HepG2 (cell line): ENCODE results near the gene C21orf58. TPM values are rescaled to one million over a fixed set of nuclear protein-coding genes. Genes with fewer than 3 reads are reported as not detected.

Source experiments
- MTA1 ChIP-seq: sonication (generic); formaldehyde crosslinking; IDR thresholded peaks from 2 replicates; pipeline ENCODE4 v1.4.0; 2020; ENCODE audit warnings: missing genetic modification reagents, mild to moderate bottlenecking, borderline replicate concordance
- NKX3-1 ChIP-seq: sonication (generic); formaldehyde crosslinking; IDR thresholded peaks from 2 replicates; pipeline ENCODE4 v1.5.0; 2020; ENCODE audit warnings: missing genetic modification reagents
- PAX8 ChIP-seq: sonication (generic); formaldehyde crosslinking; IDR thresholded peaks from 2 replicates; pipeline ENCODE4 v1.8.0; 2022; ENCODE audit warnings: mild to moderate bottlenecking, missing genetic modification reagents, borderline replicate concordance
- ZNF552 ChIP-seq: sonication (generic); formaldehyde crosslinking; IDR thresholded peaks from 2 replicates; pipeline ENCODE4 v1.9.0; 2022; ENCODE audit warnings: missing genetic modification reagents, mild to moderate bottlenecking, borderline replicate concordance
- ZNF703 ChIP-seq: sonication (generic); formaldehyde crosslinking; IDR thresholded peaks from 2 replicates; pipeline ENCODE4 v1.5.1; 2020; ENCODE audit warnings: missing genetic modification reagents, mild to moderate bottlenecking, moderate library complexity, borderline replicate concordance
- ZNF772 ChIP-seq: sonication (generic); formaldehyde crosslinking; IDR thresholded peaks from 2 replicates; pipeline ENCODE4 v1.5.0; 2020; ENCODE audit warnings: mild to moderate bottlenecking, missing genetic modification reagents
- polyA plus RNA-seq, 8 experiments: library from polyadenylated mRNA; depleted of rRNA in 3 of 8; stranded (reverse) in 7 of 8; unstranded in 1 of 8; fragments of >200 nt; fragmentation: Illumina TruSeq in 4 of 8; extraction: Trizol in 4 of 8; gene quantifications; 2 replicates each; pipeline versions ENCODE4 v1.2.1 to v1.2.3, GENCODE V29; 2011 to 2016; ENCODE audit warnings: low read depth in 4 of 8, missing spikeins in 1 of 8, mixed read lengths in 1 of 8; ENCODE audit not compliant: insufficient read depth in 1 of 8
- total RNA-seq, 5 experiments: library from RNA; depleted of rRNA; stranded (reverse); fragments of >200 nt; fragmentation: Illumina TruSeq; extraction: Trizol; gene quantifications; 2 replicates each; pipeline ENCODE4 v1.2.3, GENCODE V29; 2016; ENCODE audit warnings: low read depth in 1 of 5
- TF ChIP-seq, protein P1 (sequence below): sonication (generic); formaldehyde crosslinking; IDR thresholded peaks from 2 replicates; pipeline ENCODE4 v1.4.0; 2020; ENCODE audit warnings: missing genetic modification reagents, borderline replicate concordance
- TF ChIP-seq, protein P2 (sequence below): sonication (generic); formaldehyde crosslinking; IDR thresholded peaks from 2 replicates; pipeline ENCODE4 v1.4.0; 2020; ENCODE audit warnings: missing genetic modification reagents
- TF ChIP-seq, protein P3 (sequence below): sonication (generic); formaldehyde crosslinking; IDR thresholded peaks from 2 replicates; pipeline ENCODE4 v1.8.0; 2022; ENCODE audit warnings: mild to moderate bottlenecking, missing genetic modification reagents; ENCODE audit not compliant: insufficient replicate concordance
- TF ChIP-seq, protein P4 (sequence below): sonication (generic); formaldehyde crosslinking; IDR thresholded peaks from 2 replicates; pipeline ENCODE4 v1.8.0; 2023; ENCODE audit warnings: mild to moderate bottlenecking, missing genetic modification reagents
- TF ChIP-seq, protein P5 (sequence below): sonication (generic); formaldehyde crosslinking; IDR thresholded peaks from 2 replicates; pipeline ENCODE4 v1.4.0; 2020; ENCODE audit warnings: missing genetic modification reagents
- TF ChIP-seq, protein P6 (sequence below): sonication (generic); formaldehyde crosslinking; IDR thresholded peaks from 2 replicates; pipeline ENCODE4 v1.8.1; 2022; ENCODE audit warnings: mild to moderate bottlenecking, missing genetic modification reagents

C21orf58 gene
- total and polyA plus RNA-seq, 2 of the 13 experiments (the other 11 are each of a cell fraction or from before 2014, with no cell fraction given) = 3.5 to 6.8 TPM

DNA sequence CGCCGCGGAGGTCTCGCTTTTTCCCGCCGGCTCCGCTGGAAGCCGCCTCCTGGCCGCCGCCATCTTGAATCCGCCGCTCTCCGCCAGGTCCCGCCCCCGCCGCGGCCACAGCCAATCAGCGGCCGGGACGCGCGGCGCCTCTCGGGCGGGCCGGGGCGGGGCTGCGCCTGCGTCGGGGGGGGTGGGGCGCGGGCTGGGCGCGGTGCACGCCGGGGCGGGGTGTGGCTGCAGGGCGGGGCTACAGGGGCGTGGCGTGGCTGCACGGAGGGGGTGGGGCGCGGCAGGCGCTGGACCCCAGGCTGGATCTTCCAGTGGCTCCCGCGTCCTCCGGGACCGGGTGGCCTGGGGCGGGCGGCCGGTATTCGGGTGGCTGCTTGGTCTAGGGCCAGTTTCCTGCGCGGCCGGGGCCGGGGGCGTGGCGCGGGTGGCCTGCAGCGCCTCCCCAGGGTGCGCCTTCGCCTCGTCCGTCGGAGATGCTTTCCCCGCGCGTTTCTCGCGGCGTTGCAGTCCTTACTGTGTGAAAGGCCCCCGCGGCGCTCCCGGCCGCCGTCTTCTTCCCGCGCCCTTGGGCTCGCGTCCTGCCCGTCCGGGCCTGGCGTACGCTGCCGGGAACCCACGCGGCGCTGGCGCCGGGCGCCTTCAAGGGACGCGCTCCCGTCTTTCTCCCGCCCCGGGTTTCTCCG, 861 bp upstream of the C21orf58 start (continued):
- TF ChIP-seq, protein P1, sequence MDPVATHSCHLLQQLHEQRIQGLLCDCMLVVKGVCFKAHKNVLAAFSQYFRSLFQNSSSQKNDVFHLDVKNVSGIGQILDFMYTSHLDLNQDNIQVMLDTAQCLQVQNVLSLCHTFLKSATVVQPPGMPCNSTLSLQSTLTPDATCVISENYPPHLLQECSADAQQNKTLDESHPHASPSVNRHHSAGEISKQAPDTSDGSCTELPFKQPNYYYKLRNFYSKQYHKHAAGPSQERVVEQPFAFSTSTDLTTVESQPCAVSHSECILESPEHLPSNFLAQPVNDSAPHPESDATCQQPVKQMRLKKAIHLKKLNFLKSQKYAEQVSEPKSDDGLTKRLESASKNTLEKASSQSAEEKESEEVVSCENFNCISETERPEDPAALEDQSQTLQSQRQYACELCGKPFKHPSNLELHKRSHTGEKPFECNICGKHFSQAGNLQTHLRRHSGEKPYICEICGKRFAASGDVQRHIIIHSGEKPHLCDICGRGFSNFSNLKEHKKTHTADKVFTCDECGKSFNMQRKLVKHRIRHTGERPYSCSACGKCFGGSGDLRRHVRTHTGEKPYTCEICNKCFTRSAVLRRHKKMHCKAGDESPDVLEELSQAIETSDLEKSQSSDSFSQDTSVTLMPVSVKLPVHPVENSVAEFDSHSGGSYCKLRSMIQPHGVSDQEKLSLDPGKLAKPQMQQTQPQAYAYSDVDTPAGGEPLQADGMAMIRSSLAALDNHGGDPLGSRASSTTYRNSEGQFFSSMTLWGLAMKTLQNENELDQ = no peak
- TF ChIP-seq, protein P2, sequence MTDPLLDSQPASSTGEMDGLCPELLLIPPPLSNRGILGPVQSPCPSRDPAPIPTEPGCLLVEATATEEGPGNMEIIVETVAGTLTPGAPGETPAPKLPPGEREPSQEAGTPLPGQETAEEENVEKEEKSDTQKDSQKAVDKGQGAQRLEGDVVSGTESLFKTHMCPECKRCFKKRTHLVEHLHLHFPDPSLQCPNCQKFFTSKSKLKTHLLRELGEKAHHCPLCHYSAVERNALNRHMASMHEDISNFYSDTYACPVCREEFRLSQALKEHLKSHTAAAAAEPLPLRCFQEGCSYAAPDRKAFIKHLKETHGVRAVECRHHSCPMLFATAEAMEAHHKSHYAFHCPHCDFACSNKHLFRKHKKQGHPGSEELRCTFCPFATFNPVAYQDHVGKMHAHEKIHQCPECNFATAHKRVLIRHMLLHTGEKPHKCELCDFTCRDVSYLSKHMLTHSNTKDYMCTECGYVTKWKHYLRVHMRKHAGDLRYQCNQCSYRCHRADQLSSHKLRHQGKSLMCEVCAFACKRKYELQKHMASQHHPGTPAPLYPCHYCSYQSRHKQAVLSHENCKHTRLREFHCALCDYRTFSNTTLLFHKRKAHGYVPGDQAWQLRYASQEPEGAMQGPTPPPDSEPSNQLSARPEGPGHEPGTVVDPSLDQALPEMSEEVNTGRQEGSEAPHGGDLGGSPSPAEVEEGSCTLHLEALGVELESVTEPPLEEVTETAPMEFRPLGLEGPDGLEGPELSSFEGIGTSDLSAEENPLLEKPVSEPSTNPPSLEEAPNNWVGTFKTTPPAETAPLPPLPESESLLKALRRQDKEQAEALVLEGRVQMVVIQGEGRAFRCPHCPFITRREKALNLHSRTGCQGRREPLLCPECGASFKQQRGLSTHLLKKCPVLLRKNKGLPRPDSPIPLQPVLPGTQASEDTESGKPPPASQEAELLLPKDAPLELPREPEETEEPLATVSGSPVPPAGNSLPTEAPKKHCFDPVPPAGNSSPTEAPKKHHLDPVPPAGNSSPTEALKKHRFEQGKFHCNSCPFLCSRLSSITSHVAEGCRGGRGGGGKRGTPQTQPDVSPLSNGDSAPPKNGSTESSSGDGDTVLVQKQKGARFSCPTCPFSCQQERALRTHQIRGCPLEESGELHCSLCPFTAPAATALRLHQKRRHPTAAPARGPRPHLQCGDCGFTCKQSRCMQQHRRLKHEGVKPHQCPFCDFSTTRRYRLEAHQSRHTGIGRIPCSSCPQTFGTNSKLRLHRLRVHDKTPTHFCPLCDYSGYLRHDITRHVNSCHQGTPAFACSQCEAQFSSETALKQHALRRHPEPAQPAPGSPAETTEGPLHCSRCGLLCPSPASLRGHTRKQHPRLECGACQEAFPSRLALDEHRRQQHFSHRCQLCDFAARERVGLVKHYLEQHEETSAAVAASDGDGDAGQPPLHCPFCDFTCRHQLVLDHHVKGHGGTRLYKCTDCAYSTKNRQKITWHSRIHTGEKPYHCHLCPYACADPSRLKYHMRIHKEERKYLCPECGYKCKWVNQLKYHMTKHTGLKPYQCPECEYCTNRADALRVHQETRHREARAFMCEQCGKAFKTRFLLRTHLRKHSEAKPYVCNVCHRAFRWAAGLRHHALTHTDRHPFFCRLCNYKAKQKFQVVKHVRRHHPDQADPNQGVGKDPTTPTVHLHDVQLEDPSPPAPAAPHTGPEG (CRISPR knock-in tag) = peak; percentile 67
- TF ChIP-seq, protein P3, sequence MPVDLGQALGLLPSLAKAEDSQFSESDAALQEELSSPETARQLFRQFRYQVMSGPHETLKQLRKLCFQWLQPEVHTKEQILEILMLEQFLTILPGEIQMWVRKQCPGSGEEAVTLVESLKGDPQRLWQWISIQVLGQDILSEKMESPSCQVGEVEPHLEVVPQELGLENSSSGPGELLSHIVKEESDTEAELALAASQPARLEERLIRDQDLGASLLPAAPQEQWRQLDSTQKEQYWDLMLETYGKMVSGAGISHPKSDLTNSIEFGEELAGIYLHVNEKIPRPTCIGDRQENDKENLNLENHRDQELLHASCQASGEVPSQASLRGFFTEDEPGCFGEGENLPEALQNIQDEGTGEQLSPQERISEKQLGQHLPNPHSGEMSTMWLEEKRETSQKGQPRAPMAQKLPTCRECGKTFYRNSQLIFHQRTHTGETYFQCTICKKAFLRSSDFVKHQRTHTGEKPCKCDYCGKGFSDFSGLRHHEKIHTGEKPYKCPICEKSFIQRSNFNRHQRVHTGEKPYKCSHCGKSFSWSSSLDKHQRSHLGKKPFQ (CRISPR knock-in tag) = peak; percentile 60
- TF ChIP-seq NKX3-1 (CRISPR knock-in tag) = peak; percentile 57; the same call in 1 of the 2 replicates
- TF ChIP-seq PAX8 (CRISPR knock-in tag) = no peak
- TF ChIP-seq ZNF703 (CRISPR knock-in tag) = 0 out of 2 replicates have a peak, but pooled peaks have one; percentile 14
- TF ChIP-seq ZNF552 (CRISPR knock-in tag) = no peak
- TF ChIP-seq, protein P4, sequence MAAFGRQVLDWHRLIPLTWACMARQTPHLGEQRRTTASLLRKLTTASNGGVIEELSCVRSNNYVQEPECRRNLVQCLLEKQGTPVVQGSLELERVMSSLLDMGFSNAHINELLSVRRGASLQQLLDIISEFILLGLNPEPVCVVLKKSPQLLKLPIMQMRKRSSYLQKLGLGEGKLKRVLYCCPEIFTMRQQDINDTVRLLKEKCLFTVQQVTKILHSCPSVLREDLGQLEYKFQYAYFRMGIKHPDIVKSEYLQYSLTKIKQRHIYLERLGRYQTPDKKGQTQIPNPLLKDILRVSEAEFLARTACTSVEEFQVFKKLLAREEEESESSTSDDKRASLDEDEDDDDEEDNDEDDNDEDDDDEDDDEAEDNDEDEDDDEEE = 0 out of 2 replicates have a peak, but pooled peaks have one; percentile 13
- TF ChIP-seq, protein P5, sequence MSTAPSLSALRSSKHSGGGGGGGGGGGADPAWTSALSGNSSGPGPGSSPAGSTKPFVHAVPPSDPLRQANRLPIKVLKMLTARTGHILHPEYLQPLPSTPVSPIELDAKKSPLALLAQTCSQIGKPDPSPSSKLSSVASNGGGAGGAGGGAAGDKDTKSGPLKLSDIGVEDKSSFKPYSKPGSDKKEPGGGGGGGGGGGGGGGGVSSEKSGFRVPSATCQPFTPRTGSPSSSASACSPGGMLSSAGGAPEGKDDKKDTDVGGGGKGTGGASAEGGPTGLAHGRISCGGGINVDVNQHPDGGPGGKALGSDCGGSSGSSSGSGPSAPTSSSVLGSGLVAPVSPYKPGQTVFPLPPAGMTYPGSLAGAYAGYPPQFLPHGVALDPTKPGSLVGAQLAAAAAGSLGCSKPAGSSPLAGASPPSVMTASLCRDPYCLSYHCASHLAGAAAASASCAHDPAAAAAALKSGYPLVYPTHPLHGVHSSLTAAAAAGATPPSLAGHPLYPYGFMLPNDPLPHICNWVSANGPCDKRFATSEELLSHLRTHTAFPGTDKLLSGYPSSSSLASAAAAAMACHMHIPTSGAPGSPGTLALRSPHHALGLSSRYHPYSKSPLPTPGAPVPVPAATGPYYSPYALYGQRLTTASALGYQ (CRISPR knock-in tag) = 0 out of 2 replicates have a peak, but pooled peaks have one; percentile 42
- TF ChIP-seq ZNF772 (CRISPR knock-in tag) = peak; percentile 84; the same call in 1 of the 2 replicates
- TF ChIP-seq, protein P6, sequence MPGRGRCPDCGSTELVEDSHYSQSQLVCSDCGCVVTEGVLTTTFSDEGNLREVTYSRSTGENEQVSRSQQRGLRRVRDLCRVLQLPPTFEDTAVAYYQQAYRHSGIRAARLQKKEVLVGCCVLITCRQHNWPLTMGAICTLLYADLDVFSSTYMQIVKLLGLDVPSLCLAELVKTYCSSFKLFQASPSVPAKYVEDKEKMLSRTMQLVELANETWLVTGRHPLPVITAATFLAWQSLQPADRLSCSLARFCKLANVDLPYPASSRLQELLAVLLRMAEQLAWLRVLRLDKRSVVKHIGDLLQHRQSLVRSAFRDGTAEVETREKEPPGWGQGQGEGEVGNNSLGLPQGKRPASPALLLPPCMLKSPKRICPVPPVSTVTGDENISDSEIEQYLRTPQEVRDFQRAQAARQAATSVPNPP (CRISPR knock-in tag) = 0 out of 2 replicates have a peak, but pooled peaks have one; percentile 51
- no peak for TF ChIP-seq MTA1 (CRISPR knock-in tag)
